Right lung (tissue), 5 donors: ENCODE results near the gene CCDC91. TPM values are rescaled to one million over a fixed set of nuclear protein-coding genes. Genes with fewer than 3 reads are reported as not detected.
"Not testable (repeated sequence)": the region's sequence is repeated elsewhere in the genome, so short reads cannot be mapped to it uniquely, and the experiment has no call there.

ENCODE experiments used
- DNase-seq, 2 donors: peaks; one replicate each; pipeline ENCODE4 v3.0.0-alpha.2; 2013
- polyA plus RNA-seq, 5 donors: library from polyadenylated mRNA; unstranded; fragments of 120-200 nt; gene quantifications; one replicate each; pipeline versions ENCODE4 v1.2.1 to v1.2.3, GENCODE V29; 2013; ENCODE audit warnings: inconsistent platforms in 1 of 5, low replicate concordance in 1 of 5; ENCODE audit not compliant: insufficient read length in 5 of 5, insufficient read depth in 1 of 5

Gene CCDC91
- polyA plus RNA-seq, 5 donors, result 21.9 to 30.2 (median 28.8) TPM

DNA sequence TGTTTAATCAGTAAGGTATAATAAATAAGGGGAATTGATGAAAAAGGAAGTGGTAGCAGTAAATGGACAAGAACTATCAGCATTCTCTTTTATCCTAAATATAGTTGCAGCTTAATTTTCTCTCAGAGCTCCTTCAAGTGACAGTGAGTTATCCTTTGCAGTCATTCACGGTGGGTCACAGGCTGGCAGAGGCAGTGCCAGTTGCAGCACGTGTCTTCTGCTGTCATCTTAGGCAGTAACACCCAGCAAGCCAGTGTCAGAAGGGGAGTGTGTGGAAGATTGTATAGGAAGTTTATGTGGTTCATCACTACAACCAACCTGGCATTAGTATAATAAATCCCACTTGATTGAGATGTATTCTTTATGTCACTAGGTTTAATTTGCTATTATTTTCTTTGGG lies 170.0 kb downstream of the CCDC91 start:
- DNase-seq, result no peak

DNA sequence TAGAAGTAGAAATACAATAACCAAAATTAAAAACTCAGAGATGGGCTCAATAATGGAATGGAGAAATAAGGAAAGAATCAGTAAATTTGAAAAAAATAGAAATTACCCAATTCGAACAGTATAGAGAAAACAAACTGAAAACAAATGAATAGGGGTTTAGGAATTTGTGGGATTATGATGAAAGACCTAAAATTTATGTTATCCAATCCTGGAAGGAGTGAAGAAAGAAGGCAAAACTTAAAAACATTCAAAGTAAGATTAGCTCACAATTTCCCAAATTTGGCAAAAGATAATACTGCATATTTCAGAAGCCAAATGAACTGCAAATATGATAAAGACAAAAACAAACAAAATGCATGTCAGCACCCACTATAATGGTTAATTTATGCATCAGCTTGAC lies 177.1 kb downstream of the CCDC91 start:
- DNase-seq, result no peak

DNA sequence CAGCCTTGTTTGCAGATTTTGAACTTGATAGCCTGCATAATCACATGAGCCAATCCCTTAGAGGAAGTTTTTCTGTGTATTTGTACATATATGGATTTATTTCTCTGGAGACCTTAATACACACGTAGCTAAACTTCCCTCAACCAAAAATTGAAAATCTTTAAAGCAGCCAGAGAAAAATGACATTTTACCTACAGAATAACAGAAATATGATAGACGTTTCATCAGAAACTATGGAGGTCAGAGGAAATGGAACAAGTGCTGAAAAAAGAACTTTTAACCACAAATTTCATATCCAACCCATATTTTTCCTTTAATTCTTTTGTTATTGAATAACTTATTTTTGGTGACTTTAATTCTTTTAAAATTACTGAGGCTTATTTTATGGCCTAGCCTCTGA lies 177.7 kb downstream of the CCDC91 start:
- DNase-seq, result no peak

DNA sequence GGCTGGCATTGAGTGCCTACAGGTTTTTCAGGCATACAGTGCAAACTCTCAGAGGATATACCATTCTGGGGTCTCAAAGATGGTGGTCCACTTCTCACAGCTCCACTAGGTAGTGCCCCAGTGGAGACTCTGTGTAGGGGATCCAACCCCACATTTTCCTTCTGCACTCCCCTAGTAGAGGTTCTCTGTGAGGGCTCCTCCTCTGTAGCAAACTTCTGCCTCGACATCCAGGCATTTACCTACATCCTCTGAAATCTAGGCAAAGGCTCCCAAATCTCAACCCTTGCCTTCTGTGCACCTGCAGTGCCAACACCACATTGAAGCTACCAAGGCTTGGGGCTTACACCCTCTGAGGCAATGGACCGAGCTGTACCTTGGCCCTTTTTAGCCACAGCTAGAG lies 179.2 kb downstream of the CCDC91 start:
- no peak for DNase-seq

DNA sequence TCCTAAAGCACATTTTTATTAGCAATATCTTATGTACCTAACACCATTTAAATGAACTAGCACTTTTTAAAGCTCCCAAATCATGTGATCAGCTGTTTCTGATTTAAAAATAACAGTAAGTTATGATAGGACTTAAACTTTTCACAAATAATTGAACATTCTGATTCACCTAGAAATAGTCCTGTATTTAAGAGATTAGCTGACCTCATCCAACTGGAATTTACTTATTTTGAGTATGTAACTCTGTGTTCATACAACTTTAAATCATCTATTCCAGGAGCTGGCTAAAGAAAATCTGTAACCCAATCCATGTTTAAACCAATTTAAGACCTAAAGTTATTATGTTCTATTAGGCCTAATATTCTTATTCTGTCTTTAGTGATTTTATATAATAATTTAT lies 184.3 kb downstream of the CCDC91 start:
- DNase-seq, result no peak

- no peak for DNase-seq
Observed at GRCh38 chr12:28378736-28379135, 188.5 kb downstream of the CCDC91 start.

DNA sequence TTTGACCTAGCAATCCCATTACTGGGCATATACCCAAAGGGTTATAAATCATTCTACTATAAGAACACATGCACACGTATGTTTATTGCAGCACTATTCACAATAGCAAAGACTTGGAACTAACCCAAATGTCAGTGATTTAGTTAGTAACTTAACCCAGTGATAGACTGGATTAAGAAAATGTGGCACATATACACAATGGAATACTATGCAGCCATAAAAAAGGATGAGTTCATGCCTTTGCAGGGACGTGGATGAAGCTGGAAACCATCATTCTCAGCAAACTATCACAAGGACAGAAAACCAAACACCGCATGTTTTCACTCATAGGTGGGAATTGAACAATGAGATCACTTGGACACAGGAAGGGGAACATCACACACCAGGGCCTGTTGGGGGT lies 189.5 kb downstream of the CCDC91 start:
- not testable (repeated sequence) for DNase-seq

- no peak for DNase-seq
Observed at GRCh38 chr12:28383368-28383767, 193.1 kb downstream of the CCDC91 start.

GRCh38 chr12:28388879-28389278 lies 198.6 kb downstream of the CCDC91 start:
- no peak for DNase-seq

DNA sequence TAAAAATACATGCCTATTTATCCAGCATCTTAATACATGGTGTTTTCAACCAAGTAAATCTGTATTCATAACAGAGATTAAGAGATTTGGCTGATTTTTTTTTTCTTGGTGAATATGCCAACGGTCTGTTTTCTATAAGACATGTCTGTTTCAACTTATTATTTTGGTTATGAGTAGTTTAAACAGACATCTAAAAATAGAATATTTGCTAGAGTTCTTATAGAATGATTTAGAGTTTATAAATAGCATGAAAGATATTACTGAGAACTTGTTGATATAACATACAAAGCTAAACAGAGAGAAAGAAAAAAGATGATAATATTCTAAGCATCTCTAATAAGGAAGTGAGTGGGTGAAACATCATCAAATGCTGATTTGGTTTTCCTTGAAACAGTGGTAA lies 199.9 kb downstream of the CCDC91 start:
- DNase-seq, result no peak

DNA sequence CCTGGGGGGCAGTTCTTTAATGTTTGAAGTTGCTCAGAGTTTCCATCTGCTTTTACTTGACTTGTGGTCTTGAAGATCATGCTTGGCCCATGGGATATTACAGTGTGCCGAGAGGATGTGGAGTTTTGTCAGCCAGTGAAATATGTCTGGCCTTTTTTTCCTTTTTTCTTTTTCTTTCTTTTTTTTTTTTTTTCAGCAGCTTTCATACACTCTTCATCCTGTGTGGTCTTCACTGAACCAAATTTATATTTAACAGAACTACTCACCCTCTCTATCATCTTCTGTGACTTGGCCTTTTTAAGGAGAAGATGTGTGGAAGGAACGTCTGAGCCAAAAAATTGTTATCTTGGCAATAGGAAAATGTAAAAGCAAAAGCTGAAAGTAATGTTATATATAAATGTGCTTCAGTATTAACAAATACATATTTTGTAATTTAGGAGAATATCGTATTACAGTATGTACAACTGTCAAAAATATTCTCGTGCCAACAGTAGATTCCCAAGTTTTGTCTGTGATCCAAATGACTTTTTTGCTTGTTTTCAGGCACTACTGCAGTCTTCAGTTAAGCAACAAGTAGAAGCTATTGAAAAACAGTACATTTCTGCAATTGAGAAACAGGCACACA lies 200.6 kb downstream of the CCDC91 start:
- DNase-seq, result peak; percentile 88 to 93

DNA sequence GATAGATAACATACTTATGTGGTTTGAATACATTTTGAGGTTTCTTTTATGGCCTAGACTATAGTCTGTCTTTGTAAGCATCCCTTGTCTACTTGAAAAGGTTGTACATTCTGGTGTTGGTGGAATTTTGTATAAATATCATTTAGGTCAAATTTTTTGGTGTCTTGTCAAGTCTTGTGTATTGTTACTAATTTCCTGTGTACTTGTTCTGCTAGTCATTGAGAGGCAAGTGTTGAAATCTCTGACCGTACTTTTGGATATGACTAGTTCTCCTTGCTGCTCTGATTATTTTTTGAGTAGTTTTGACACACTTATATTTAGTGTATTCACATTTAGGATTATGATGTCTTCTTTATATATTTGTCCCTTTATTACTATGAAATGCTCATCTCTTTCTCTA lies 219.6 kb downstream of the CCDC91 start:
- DNase-seq, result no peak

GRCh38 chr12:28413460-28414109 lies 223.3 kb downstream of the CCDC91 start:
- no peak for DNase-seq

DNA sequence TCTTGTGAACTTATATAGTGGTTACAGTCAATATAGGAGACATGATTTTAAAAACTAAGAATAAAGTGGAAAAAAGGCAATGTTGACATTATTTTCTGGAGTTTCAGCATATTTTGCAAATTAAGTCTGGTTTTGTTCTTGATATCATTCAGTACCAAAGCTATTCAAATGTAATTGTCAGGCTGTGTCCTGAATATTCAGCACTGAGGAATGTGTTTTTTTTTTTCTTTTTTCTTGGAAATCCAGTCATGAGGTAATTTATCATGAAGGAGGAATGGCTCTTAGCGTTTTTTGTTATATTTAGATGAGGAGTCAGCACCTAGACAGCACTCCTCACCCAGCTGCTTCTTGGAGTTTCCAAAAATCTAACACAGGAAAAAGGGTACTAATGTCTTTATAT lies 225.5 kb downstream of the CCDC91 start:
- DNase-seq, result no peak

GRCh38 chr12:28421374-28421773 lies 231.1 kb downstream of the CCDC91 start:
- no peak for DNase-seq

DNA sequence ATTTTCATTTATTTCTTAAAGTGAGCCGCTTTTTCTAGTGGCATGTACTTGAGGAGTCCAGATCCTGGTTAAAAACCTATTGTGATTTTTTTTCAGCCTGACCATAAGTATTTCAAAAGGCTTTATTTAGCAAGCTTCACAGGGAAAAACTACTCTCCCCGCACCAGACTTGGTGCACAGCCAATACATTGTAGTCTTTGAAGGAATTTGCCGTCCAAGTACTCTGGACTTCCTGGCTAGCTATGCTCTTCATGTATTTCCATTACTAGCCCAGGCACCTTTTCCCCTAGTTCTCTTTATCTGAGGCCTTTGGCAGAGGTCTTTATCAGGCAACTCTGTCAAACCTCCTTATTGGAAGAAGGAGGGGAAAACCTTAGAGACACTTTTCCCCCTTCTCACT lies 234.7 kb downstream of the CCDC91 start:
- DNase-seq, result peak; percentile 15 to 18

DNA sequence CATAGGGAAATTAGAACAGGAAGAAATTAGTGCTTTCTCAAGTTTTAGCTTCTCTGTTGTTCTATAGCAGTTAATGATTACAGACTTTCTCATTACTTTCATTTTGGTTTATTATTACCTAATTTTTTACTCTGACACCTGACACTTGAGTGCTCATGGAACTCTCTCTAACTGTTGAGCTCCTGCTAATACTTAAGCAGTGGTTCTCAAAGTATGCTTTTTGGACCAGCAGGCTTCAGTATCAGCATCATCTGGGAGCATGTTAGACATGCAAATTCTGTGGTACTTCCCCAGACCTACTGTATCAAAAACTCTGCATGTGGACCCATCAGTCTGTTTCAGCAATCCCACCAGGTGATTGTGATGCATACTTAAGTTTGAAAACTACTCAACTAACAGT lies 235.3 kb downstream of the CCDC91 start:
- peak in 1 of 2 donors; percentile 0 for DNase-seq

GRCh38 chr12:28427046-28427445 lies 236.8 kb downstream of the CCDC91 start:
- DNase-seq, result no peak

- DNase-seq, result no peak
Observed at GRCh38 chr12:28440081-28440608, 249.9 kb downstream of the CCDC91 start.

- DNase-seq, result no peak
Observed at GRCh38 chr12:28442101-28442500, 251.8 kb downstream of the CCDC91 start.

- no peak for DNase-seq
Observed at GRCh38 chr12:28443337-28443736, 253.1 kb downstream of the CCDC91 start.

- DNase-seq, result no peak
Observed at GRCh38 chr12:28446031-28446430, 255.8 kb downstream of the CCDC91 start.

- DNase-seq, result no peak
Observed at GRCh38 chr12:28453686-28454085, 263.4 kb downstream of the CCDC91 start.
